Activated CD4-positive, alpha-beta T cell treated with anti-CD3 and anti-CD28 coated beads, Interleukin-2, amount 10 ng/mL, durations not matched to agents 7 days and 5 days (primary cell): ENCODE measurements around the gene SBF1. TPM values are rescaled to one million over a fixed set of nuclear protein-coding genes. Genes with fewer than 3 reads are reported as not detected.

Experiments used
- CTCF ChIA-PET: fragments of 350-600 bp; sonication (Branson Sonifier 250); formaldehyde crosslinking; loops from one replicate; lab custom pipeline; 2021; ENCODE audit warnings: antibody characterized with exemption; lab: Charles Lee
- POLR2A ChIA-PET: fragments of 350-600 bp; sonication (Branson Sonifier 250); formaldehyde crosslinking; loops from one replicate; lab custom pipeline; 2021; ENCODE audit warnings: antibody characterized with exemption; lab: Charles Lee
- DNase-seq: peaks from one replicate; pipeline ENCODE4 v3.0.0-alpha.2; 2020
- H3K27ac Mint-ChIP-seq: one replicate; pipeline ENCODE4 v1.8.0; 2021; ENCODE audit warnings: mild to moderate bottlenecking, moderate library complexity, mixed read lengths
- H3K27me3 Mint-ChIP-seq: one replicate; pipeline ENCODE4 v1.8.0; 2021; ENCODE audit warnings: mixed read lengths
- H3K36me3 Mint-ChIP-seq: one replicate; pipeline ENCODE4 v1.8.0; 2021; ENCODE audit warnings: low read depth, mixed read lengths
- H3K4me1 Mint-ChIP-seq: one replicate; pipeline ENCODE4 v1.8.0; 2021; ENCODE audit warnings: mixed read lengths
- H3K4me3 Mint-ChIP-seq: one replicate; pipeline ENCODE4 v1.8.0; 2021; ENCODE audit warnings: mild to moderate bottlenecking, moderate library complexity, mixed read lengths
- H3K9me3 Mint-ChIP-seq: one replicate; pipeline ENCODE4 v1.8.0; 2021; ENCODE audit warnings: mixed read lengths
- total RNA-seq, 2 experiments: library from RNA; stranded (reverse); gene quantifications; one replicate each; pipeline ENCODE4 v1.2.3, GENCODE V29; 2021

The SBF1 gene
- total RNA-seq, 2 experiments from 2014 or later, result 211 to 224 TPM

DNA sequence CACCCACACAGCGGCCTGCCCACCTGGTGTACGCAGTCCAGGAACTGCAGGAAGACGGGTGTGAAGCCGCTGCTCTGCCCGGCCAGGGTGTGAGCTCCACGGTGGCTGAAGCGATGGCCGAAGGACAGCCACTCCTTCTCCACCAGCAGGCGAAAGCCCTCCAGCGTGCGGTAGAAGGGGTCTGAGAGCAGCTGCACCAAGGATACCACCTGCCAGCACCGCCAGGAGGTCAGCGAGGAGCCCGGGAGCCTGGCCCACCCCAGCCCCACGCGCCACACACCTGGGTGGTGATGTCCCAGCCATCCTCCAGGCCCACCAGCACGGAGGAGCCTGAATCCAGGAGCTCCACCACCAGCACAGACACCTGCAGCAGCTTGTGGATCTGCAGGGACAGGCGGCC lies 19.6 kb downstream of the SBF1 start:
- Mint-ChIP-seq H3K9me3 (no peaks in the 10 kb centered on the region), H3K4me3 (no peak overlapping the region), H3K4me1 (peaks cover 4% of the 10 kb centered on the region), H3K36me3 (peaks cover 46% of the 10 kb centered on the region), H3K27me3 (no peaks in the 10 kb centered on the region), H3K27ac (no peak overlapping the region)
- ChIA-PET CTCF (interaction anchor here (0.8 to 1.6 kb wide), 5 partner anchors 12 to 113 kb away, joined by 3 to 6 read pairs (median 3); partner anchors contain the start of gene SCO2), POLR2A (no interaction called here)
- DNase-seq, result no peak

GRCh38 chr22:50454556-50455075 lies 20.2 kb downstream of the SBF1 start:
- ChIA-PET POLR2A (no interaction called here), CTCF (interaction anchor here (1.1 to 1.7 kb wide), 4 partner anchors 10 to 179 kb away, joined by 3 to 6 read pairs (median 4); partner anchors contain the start of gene SCO2)
- Mint-ChIP-seq H3K4me3 (no peak overlapping the region), H3K27ac (no peak overlapping the region), H3K27me3 (no peaks in the 10 kb centered on the region), H3K9me3 (no peaks in the 10 kb centered on the region), H3K4me1 (peaks cover 7% of the 10 kb centered on the region), H3K36me3 (peaks cover 49% of the 10 kb centered on the region)
- DNase-seq, result no peak

GRCh38 chr22:50452649-50453048 lies 22.2 kb downstream of the SBF1 start:
- Mint-ChIP-seq H3K36me3 (peaks cover 48% of the 10 kb centered on the region), H3K9me3 (no peaks in the 10 kb centered on the region), H3K27ac (peak overlapping the region; percentile 60), H3K4me1 (peaks cover 11% of the 10 kb centered on the region), H3K4me3 (no peak overlapping the region), H3K27me3 (no peaks in the 10 kb centered on the region)
- DNase-seq, result no peak
- ChIA-PET POLR2A (interaction anchor here (0.7 kb wide), 1 partner anchor 77 kb away, joined by 3 read pairs; the partner anchor contains the start of gene TYMP), CTCF (interaction anchor here (0.7 to 1.7 kb wide), 4 partner anchors 10 to 177 kb away, joined by 3 to 6 read pairs (median 3); no protein-coding TSS in a partner anchor)

DNA sequence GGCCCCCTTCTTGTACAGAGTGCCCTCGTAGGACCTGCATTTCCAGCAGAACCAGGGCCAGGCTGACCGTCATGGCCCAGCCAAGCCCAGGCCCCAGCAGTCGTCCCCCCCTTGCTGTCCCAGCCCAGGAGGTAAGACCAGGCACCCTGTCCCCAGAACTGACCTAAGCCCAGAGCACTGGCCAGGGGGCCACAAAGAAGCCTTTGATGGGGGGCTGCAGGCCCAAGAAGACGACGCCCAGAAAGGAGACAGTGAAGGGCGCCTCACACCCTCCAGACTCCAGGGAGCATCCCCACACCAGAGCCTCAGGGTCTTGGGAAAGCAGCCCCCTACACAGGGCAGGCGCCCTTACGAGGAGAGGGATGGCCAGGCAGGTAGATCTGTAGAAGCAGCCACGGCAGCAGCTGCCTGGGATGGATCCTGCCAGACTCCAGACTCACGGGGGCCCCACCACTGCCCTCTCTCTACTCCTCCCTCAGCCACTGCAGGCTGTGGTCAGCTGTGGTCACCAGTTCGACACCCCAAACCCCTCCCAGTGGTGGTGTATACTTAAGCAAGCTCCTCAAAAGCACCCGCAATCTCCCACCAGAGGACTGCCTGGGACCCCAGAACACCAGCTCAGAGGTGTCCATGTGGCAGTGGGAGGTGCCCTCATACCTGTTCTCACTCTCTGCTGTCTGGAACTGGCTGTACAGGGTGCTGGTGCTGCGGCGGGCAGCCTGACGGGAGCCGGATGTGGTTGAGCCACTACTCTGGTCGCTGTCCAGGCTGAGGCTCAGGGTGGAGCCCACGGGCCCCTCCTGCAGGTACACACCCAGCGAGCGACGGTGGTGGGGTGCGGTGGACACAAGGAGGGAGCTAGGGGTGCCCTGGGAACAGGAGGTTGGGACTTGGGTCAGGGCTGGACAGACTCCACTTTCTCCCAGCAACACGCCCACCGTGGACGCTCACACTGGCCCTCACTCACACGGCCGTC lies 27.0 kb downstream of the SBF1 start:
- Mint-ChIP-seq H3K27me3 (no peaks in the 10 kb centered on the region), H3K4me1 (peaks cover 22% of the 10 kb centered on the region), H3K9me3 (no peaks in the 10 kb centered on the region), H3K27ac (peak overlapping the region; percentile 31), H3K36me3 (peaks cover 41% of the 10 kb centered on the region), H3K4me3 (no peak overlapping the region)
- CTCF ChIA-PET, result interaction anchor here (1.2 kb wide), 1 partner anchor 9 kb away, joined by 3 read pairs; no protein-coding TSS in a partner anchor
- POLR2A ChIA-PET, result no interaction called here
- DNase-seq, result no peak

DNA sequence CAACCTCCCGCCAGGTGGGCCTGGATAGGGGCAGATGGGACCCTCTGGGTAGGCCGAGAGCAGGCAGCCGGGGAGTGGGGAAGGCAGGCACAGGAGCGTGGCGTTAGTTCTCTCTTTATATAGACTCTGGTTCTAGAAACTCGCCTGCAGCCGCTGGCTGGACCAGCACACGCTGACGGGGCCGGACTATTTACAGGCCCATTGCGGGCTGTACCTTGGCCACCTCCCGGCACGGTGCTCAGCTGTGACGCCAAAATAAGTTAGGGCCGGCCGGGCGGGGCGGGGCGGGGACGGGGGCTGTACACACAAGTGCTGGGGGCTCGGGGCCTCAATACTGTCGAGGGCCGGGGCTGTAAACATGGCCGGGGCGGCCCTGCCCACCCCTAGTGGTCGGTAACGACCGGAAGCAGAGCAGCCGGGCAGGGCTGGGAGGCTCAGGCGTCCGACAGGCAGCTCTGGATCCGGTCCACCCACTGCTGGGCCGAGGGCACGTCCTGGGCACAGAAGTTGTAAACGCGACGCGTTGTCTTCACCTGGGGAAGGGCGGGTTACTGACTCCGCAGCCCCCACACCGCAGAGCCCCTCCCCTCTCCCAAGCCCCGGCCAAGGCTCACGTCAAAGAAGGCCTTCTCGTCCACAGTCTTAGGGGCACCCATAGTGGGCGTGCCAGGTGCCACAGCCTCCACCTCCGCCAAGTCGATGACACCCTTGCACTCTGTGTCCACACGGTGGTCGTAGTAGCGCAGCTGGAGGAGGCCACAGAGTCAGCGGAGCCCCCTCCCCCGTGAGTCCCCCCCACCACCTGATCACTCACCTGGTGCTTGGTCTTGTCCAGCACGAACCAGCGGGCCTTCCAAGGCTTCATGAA lies 27.9 kb downstream of the SBF1 start:
- H3K9me3 Mint-ChIP-seq, result no peaks in the 10 kb centered on the region
- ChIA-PET CTCF (no interaction called here), POLR2A (no interaction called here)
- no peak overlapping the region for H3K4me3 Mint-ChIP-seq
- no peak overlapping the region for H3K27ac Mint-ChIP-seq
- peaks cover 38% of the 10 kb centered on the region for H3K36me3 Mint-ChIP-seq
- no peak for DNase-seq
- H3K27me3 Mint-ChIP-seq, result no peaks in the 10 kb centered on the region
- peaks cover 20% of the 10 kb centered on the region for H3K4me1 Mint-ChIP-seq

DNA sequence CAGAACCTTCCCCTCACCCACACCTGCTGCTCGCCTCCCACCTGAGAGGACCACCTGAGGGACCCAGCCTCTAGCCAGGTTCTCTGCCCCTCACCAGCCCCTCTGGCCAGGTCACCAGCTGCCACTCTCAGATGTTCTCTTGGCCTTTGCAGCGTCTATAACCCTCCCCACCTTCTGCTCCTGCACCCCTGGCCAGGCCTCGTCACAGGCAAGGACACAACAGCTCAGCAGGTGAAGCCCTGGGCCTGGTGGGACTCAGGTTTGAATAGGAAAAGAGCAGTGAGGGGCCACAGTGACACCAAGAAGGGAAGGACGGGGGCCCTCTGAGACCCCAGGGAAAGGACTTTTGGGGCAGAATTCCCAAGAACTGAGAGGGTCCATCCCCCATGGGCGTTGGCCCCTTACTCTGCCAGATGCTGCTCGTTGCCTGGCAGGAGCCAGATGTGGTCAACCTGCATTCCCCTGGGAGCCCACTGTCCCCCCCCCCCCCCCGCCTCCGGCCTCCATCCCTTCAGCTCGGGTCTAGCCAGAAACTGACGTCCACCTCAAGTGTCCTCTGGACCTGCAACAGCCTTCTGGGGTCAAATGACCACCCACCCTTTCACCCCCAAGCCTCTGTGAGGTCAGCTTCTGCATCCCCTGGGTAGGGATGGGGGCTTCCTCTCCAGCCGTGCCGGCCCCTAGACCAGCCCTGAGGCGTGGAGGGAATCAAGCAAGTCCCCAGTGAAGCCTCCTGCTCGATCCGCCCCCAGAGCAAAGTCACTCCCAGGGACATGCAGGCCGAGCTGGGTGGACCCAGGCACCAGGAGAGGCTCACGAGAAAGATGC lies 28.7 kb downstream of the SBF1 start:
- peak overlapping the region; percentile 64 for H3K27ac Mint-ChIP-seq
- H3K36me3 Mint-ChIP-seq, result peaks cover 33% of the 10 kb centered on the region
- no peaks in the 10 kb centered on the region for H3K27me3 Mint-ChIP-seq
- peaks cover 20% of the 10 kb centered on the region for H3K4me1 Mint-ChIP-seq
- no peak for DNase-seq
- H3K4me3 Mint-ChIP-seq, result peak overlapping the region; percentile 19
- ChIA-PET CTCF (interaction anchor here (1.2 to 2.0 kb wide), 2 partner anchors 10 to 23 kb away, joined by 5 to 9 read pairs; no protein-coding TSS in a partner anchor), POLR2A (no interaction called here)
- no peaks in the 10 kb centered on the region for H3K9me3 Mint-ChIP-seq

DNA sequence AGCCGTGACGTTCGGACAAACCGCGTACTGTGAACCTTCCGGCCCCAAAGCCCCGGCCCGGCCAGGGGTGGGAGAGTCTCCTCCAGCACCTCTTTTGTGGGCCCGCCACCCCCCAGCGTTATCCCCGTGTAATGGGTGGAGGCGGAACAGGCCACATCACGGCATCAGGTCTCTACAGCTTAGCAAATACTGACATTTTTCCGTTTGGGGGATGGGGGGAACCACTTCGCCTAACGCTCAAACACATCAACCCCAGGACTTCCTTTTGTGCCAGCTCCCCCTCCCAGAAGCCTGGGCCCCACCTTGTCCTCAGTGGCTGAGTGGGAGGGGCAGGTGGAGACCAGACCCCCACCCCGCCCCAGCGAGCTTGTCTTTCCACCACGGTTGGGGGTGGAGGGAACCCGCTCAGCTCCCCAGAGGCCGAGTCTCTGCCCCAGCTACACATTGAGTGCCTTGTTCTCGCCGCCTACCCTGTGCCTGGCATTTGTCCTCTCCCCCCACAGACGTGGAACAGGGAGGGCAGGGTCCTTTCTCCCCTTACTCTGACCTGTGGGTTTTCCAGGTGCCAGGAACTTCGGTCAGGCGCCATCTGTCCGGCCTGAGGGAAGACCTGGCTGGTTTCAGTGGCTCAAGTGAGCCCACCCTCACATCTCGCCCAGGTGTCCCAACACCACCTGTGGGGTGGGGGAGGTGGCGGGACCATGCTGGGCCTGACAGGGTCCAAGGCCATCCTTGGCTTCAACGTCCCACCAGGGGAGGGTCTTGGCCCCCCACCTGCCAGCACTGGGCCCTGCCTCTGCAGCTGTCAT lies 29.6 kb downstream of the SBF1 start:
- Mint-ChIP-seq H3K27me3 (no peaks in the 10 kb centered on the region), H3K4me1 (peaks cover 20% of the 10 kb centered on the region), H3K36me3 (peaks cover 30% of the 10 kb centered on the region), H3K4me3 (peak overlapping the region; percentile 30), H3K27ac (peak overlapping the region; percentile 81), H3K9me3 (no peaks in the 10 kb centered on the region)
- no peak for DNase-seq
- CTCF ChIA-PET, result interaction anchor here (1.2 to 2.0 kb wide), 4 partner anchors 8 to 169 kb away, joined by 4 to 9 read pairs (median 6); no protein-coding TSS in a partner anchor
- POLR2A ChIA-PET, result interaction anchor here (0.5 kb wide), 1 partner anchor 245 kb away, joined by 3 read pairs; no protein-coding TSS in a partner anchor

DNA sequence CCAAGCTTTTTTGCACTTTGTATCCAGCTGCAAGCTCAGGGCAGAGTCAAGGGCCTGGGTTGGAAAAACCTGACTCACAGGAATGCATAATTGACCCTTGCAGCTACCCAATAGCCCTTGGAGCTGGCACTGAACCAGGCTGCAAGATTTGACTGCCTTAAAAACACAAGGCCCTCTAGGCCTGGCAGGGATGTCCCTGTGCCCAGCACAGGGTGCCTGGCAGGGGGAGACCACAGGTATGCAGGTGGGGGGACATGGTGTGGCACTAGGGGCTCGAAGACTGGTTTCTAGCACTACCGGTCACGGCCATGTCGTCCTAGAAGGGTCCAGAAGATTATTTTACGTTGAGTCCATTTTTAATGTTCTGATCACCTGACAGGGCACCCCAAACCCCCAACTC lies 30.2 kb downstream of the SBF1 start:
- Mint-ChIP-seq H3K4me1 (peaks cover 18% of the 10 kb centered on the region), H3K9me3 (no peaks in the 10 kb centered on the region), H3K36me3 (peaks cover 28% of the 10 kb centered on the region), H3K4me3 (no peak overlapping the region), H3K27ac (peak overlapping the region; percentile 41), H3K27me3 (no peaks in the 10 kb centered on the region)
- ChIA-PET CTCF (interaction anchor here (1.2 to 2.0 kb wide), 5 partner anchors 9 to 168 kb away, joined by 4 to 9 read pairs (median 6); no protein-coding TSS in a partner anchor), POLR2A (interaction anchor here (0.5 kb wide), 1 partner anchor 245 kb away, joined by 3 read pairs; no protein-coding TSS in a partner anchor)
- DNase-seq, result no peak

DNA sequence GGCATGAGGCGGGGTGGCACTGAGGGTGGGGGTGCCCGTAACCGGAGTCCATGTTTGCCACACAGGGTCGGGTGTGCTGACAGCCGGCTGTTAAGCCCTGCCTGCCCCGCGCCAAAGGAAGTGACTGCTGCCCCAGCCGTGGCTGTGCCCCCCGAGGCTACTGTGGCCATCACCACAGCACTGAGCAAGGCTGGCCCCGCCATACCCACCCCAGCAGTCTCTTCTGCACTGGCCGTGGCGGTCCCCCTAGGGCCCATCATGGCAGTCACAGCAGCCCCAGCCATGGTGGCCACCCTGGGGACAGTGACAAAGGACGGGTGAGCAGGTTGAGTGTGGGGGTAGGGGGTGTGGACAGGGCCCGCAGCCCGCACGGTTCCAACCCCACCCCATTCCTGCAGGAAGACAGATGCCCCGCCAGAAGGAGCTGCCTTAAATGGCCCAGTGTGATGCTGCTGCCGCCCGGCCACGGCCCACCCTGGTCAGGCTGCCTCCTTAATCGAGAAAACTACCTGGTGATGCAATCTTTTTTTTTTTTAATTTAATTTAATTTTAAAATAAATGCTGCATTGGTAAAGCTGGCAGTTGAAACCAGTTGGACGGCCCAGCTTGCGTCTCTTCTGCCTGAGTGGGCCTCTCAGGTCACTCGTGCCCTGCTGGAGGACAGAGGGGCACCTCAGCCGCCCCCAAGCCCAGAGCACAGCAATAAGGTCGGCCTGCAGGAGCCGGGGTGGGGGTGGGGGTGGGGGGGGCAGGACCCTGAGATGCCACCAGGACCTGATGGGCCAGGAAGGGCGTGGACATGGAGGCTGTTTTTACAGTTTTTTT lies 30.8 kb downstream of the SBF1 start:
- Mint-ChIP-seq H3K36me3 (peaks cover 22% of the 10 kb centered on the region), H3K4me3 (no peak overlapping the region), H3K4me1 (peaks cover 16% of the 10 kb centered on the region), H3K9me3 (no peaks in the 10 kb centered on the region), H3K27me3 (no peaks in the 10 kb centered on the region), H3K27ac (peak overlapping the region; percentile 36)
- ChIA-PET POLR2A (no interaction called here), CTCF (interaction anchor here (1.2 to 2.0 kb wide), 4 partner anchors 10 to 167 kb away, joined by 4 to 9 read pairs (median 6); no protein-coding TSS in a partner anchor)
- no peak for DNase-seq

- H3K27me3 Mint-ChIP-seq, result no peaks in the 10 kb centered on the region
- H3K4me3 Mint-ChIP-seq, result no peak overlapping the region
- ChIA-PET POLR2A (no interaction called here), CTCF (interaction anchor here (2.0 kb wide), 1 partner anchor 13 kb away, joined by 6 read pairs; no protein-coding TSS in a partner anchor)
- H3K9me3 Mint-ChIP-seq, result no peaks in the 10 kb centered on the region
- H3K4me1 Mint-ChIP-seq, result peaks cover 13% of the 10 kb centered on the region
- H3K36me3 Mint-ChIP-seq, result peaks cover 16% of the 10 kb centered on the region
- no peak for DNase-seq
- H3K27ac Mint-ChIP-seq, result peak overlapping the region; percentile 68
These were observed 31.6 kb downstream of the SBF1 start for GRCh38 chr22:50443197-50443596.
